ENCODE measurements around the gene ESPL1. TPM values are rescaled to one million over a fixed set of nuclear protein-coding genes. Genes with fewer than 3 reads are reported as not detected.

The ESPL1 gene
- polyA plus RNA-seq, 3 donors, result 0.79 TPM; not detected in 2

GRCh38 chr12:53235164-53235563 is 32.9 kb upstream of the ESPL1 start:
- H3K4me3 Mint-ChIP-seq, result peak overlapping the region in 1 of 2 donors; percentile 55
- H3K9ac ChIP-seq (ENCODE audit: insufficient read depth, low read length, poor library complexity, severe bottlenecking), result no peak overlapping the region

GRCh38 chr12:53235742-53236442 is 32.2 kb upstream of the ESPL1 start:
- no peaks in the 10 kb centered on the region for H4K20me1 ChIP-seq (ENCODE audit: insufficient read depth, low read length)
- peaks cover 10 to 53% of the 10 kb centered on the region in 2 donors for H3K27me3 ChIP-seq (ENCODE audit: control insufficient read depth in 2 of 2, insufficient read depth in 2 of 2, low read length in 2 of 2)
- Mint-ChIP-seq H3K27me3 (ENCODE audit: low read depth in 3 of 3) (peaks cover 38 to 55% (median 52%) of the 10 kb centered on the region in 3 donors), H3K9me3 (peaks cover 0 to 4% (median 0%) of the 10 kb centered on the region in 7 donors), H3K27ac (no peak overlapping the region), H3K36me3 (peaks cover 3 to 6% of the 10 kb centered on the region in 2 donors), H3K4me3 (no peak overlapping the region), H3K4me1 (peaks cover 26% of the 10 kb centered on the region)
- no peak overlapping the region for H3K4me2 ChIP-seq (replicated peaks; ENCODE audit: extremely low read depth, low read length, poor library complexity, severe bottlenecking)
- no peaks in the 10 kb centered on the region for H3K36me3 ChIP-seq (replicated peaks in 1 of 2; ENCODE audit: control insufficient read depth in 1 of 2, insufficient read depth in 2 of 2, low read length in 2 of 2)
- H3K79me2 ChIP-seq (ENCODE audit: insufficient read depth, low read length), result no peaks in the 10 kb centered on the region
- no peak for TF ChIP-seq CTCF (IDR thresholded peaks at IDR 0.05)
- H3K4me3 ChIP-seq (replicated peaks in 1 of 3; ENCODE audit: low read depth in 2 of 3, low read length in 3 of 3), result no peak overlapping the region
- no peak overlapping the region for H2AFZ ChIP-seq (ENCODE audit: insufficient read depth, low read depth, low read length, poor library complexity, severe bottlenecking)
- no peak for DNase-seq
- no peak overlapping the region for H3K27ac ChIP-seq (ENCODE audit: low read depth in 1 of 2, low read length in 2 of 2)
- intact Hi-C loops (cut with micrococcal nuclease), result no loop called here
- H3K4me1 ChIP-seq (ENCODE audit: control insufficient read depth in 1 of 2, insufficient read depth in 2 of 2, low read length in 2 of 2), result peaks cover 21 to 24% of the 10 kb centered on the region in 2 donors
- no peak overlapping the region for H3K9ac ChIP-seq (ENCODE audit: insufficient read depth, low read length, poor library complexity, severe bottlenecking)
- 83% methylated on average over 3 of the region's 9 CpGs for WGBS (ENCODE audit: insufficient coverage)
- no peaks in the 10 kb centered on the region for H3K9me3 ChIP-seq (replicated peaks in 1 of 2; ENCODE audit: control insufficient read depth in 1 of 2, insufficient read depth in 1 of 2, low read length in 2 of 2)

More at GRCh38 chr12:53235164-53235563, 32.9 kb upstream of the ESPL1 start:
- H3K9me3 Mint-ChIP-seq, result peaks cover 0 to 4% (median 0%) of the 10 kb centered on the region in 7 donors
- no peaks in the 10 kb centered on the region for H3K36me3 ChIP-seq (replicated peaks in 1 of 2; ENCODE audit: control insufficient read depth in 1 of 2, insufficient read depth in 2 of 2, low read length in 2 of 2)
- H3K4me2 ChIP-seq (replicated peaks; ENCODE audit: extremely low read depth, low read length, poor library complexity, severe bottlenecking), result no peak overlapping the region
- WGBS (ENCODE audit: insufficient coverage), result 80% methylated on average over 1 of the region's 3 CpGs
- H2AFZ ChIP-seq (ENCODE audit: insufficient read depth, low read depth, low read length, poor library complexity, severe bottlenecking), result no peak overlapping the region
- no peak overlapping the region for H3K27ac Mint-ChIP-seq
- H3K9me3 ChIP-seq (replicated peaks in 1 of 2; ENCODE audit: control insufficient read depth in 1 of 2, insufficient read depth in 1 of 2, low read length in 2 of 2), result no peaks in the 10 kb centered on the region
- no peaks in the 10 kb centered on the region for H3K79me2 ChIP-seq (ENCODE audit: insufficient read depth, low read length)
- H4K20me1 ChIP-seq (ENCODE audit: insufficient read depth, low read length), result no peaks in the 10 kb centered on the region
- intact Hi-C loops (cut with micrococcal nuclease), result no loop called here
- peaks cover 10 to 54% of the 10 kb centered on the region in 2 donors for H3K27me3 ChIP-seq (ENCODE audit: control insufficient read depth in 2 of 2, insufficient read depth in 2 of 2, low read length in 2 of 2)
- DNase-seq, result no peak
- H3K27me3 Mint-ChIP-seq (ENCODE audit: low read depth in 3 of 3), result peaks cover 43 to 62% (median 56%) of the 10 kb centered on the region in 3 donors
- no peak for TF ChIP-seq CTCF (IDR thresholded peaks at IDR 0.05)
- H3K4me3 ChIP-seq (replicated peaks in 1 of 3; ENCODE audit: low read depth in 2 of 3, low read length in 3 of 3), result no peak overlapping the region
- H3K4me1 Mint-ChIP-seq, result peaks cover 22% of the 10 kb centered on the region
- H3K27ac ChIP-seq (ENCODE audit: low read depth in 1 of 2, low read length in 2 of 2), result no peak overlapping the region
- H3K4me1 ChIP-seq (ENCODE audit: control insufficient read depth in 1 of 2, insufficient read depth in 2 of 2, low read length in 2 of 2), result peaks cover 18 to 21% of the 10 kb centered on the region in 2 donors
- H3K36me3 Mint-ChIP-seq, result peaks cover 3 to 6% of the 10 kb centered on the region in 2 donors
